Measurements from ENCODE around the gene NAV2. TPM values are rescaled to one million over a fixed set of nuclear protein-coding genes. Genes with fewer than 3 reads are reported as not detected.

The NAV2 gene
- polyA plus RNA-seq, 3 donors = not detected

DNA sequence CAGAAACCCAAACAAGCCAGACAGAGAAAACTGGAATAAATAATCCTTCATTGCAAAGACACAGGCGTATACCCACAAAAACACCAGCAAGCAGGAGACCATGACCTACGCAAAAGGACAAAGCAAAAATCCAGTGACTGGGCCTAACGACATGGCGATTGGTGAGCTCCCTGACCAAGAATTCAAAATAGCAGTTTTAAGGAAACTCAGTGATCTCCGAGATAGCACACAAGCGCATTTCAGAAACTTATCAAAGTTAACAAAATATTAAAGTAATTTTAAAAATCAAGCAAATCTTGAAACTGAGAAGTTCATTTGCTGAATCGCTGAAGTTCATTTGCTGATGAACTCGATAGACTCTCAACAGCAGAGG is 420.0 kb downstream of the NAV2 start:
- Histone ChIP-seq H2AFZ (ENCODE audit: insufficient read depth, low read depth, low read length, poor library complexity, severe bottlenecking) (peak overlapping the region; percentile 58), H3K27me3 (ENCODE audit: control insufficient read depth in 2 of 2, insufficient read depth in 2 of 2, low read length in 2 of 2) (peaks cover 0 to 24% of the 10 kb centered on the region in 2 donors), H3K4me2 (replicated peaks; ENCODE audit: extremely low read depth, low read length, poor library complexity, severe bottlenecking) (no peak overlapping the region), H3K9ac (ENCODE audit: insufficient read depth, low read length, poor library complexity, severe bottlenecking) (no peak overlapping the region), H3K9me3 (replicated peaks in 1 of 2; ENCODE audit: control insufficient read depth in 1 of 2, insufficient read depth in 1 of 2, low read length in 2 of 2) (no peaks in the 10 kb centered on the region), H4K20me1 (ENCODE audit: insufficient read depth, low read length) (no peaks in the 10 kb centered on the region), H3K27ac (ENCODE audit: low read depth in 1 of 2, low read length in 2 of 2) (no peak overlapping the region), H3K4me3 (replicated peaks in 1 of 3; ENCODE audit: low read depth in 2 of 3, low read length in 3 of 3) (peak overlapping the region in 1 of 3 experiments; percentile 52), H3K79me2 (ENCODE audit: insufficient read depth, low read length) (no peaks in the 10 kb centered on the region), H3K4me1 (ENCODE audit: control insufficient read depth in 1 of 2, insufficient read depth in 2 of 2, low read length in 2 of 2) (peaks cover 8 to 9% of the 10 kb centered on the region in 2 donors), H3K36me3 (replicated peaks in 1 of 2; ENCODE audit: control insufficient read depth in 1 of 2, insufficient read depth in 2 of 2, low read length in 2 of 2) (no peaks in the 10 kb centered on the region)
- peaks cover 0 to 8% (median 0%) of the 10 kb centered on the region in 7 donors for H3K9me3 Mint-ChIP-seq
- no peaks in the 10 kb centered on the region for H3K36me3 Mint-ChIP-seq
- WGBS (ENCODE audit: insufficient coverage) = 30% methylated on average over 5 of the region's 8 CpGs
- H3K4me3 Mint-ChIP-seq = peak overlapping the region in 1 of 2 donors; percentile 78
- H3K27me3 Mint-ChIP-seq (ENCODE audit: low read depth in 3 of 3) = peaks cover 23 to 31% (median 28%) of the 10 kb centered on the region in 3 donors
- peaks cover 12% of the 10 kb centered on the region for H3K4me1 Mint-ChIP-seq
- TF ChIP-seq, protein P1, sequence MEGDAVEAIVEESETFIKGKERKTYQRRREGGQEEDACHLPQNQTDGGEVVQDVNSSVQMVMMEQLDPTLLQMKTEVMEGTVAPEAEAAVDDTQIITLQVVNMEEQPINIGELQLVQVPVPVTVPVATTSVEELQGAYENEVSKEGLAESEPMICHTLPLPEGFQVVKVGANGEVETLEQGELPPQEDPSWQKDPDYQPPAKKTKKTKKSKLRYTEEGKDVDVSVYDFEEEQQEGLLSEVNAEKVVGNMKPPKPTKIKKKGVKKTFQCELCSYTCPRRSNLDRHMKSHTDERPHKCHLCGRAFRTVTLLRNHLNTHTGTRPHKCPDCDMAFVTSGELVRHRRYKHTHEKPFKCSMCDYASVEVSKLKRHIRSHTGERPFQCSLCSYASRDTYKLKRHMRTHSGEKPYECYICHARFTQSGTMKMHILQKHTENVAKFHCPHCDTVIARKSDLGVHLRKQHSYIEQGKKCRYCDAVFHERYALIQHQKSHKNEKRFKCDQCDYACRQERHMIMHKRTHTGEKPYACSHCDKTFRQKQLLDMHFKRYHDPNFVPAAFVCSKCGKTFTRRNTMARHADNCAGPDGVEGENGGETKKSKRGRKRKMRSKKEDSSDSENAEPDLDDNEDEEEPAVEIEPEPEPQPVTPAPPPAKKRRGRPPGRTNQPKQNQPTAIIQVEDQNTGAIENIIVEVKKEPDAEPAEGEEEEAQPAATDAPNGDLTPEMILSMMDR (IDR thresholded peaks at IDR 0.05) = peak; percentile 67
- DNase-seq = no peak
- peak overlapping the region in 1 of 7 donors; percentile 26 for H3K27ac Mint-ChIP-seq
- intact Hi-C loops (cut with micrococcal nuclease) = loop anchor here (5.0 to 10.0 kb wide), 2 partner anchors 178 to 180 kb away; no protein-coding TSS in a partner anchor

DNA sequence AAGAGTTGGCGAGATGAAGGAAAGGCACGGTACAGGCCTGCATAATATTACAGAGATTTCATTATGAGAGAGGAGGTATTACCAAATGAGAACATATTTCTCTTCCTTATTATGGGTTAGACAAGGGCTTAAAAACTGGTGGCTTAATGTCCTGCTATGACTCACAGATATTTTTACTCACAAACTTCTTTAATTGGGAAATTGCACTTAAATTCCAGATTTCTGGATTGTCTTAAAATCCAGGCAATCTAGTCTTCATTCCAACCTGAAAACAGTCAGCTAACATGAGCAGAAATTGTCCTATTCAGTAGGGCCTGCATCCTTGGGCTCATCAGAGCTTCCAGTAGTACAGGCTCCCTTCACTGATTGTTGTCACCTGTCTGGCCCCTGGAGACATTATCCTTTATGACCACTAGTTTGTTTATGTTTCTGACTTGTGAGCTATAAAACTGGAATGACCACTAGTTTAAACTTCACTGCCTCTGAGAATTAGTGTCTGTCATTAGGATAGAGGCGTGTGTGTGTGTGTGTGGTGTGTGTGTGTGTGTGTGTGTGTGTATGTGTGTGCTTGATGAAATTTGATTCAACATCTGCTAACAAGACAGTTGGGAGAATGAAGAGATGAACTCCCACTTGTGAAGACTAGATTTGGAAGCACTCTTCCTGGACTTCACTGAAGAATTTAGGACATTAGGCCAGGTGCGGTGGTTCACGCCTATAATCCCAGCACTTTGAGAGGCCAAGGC is 422.5 kb downstream of the NAV2 start:
- H3K27me3 ChIP-seq (ENCODE audit: control insufficient read depth in 2 of 2, insufficient read depth in 2 of 2, low read length in 2 of 2) = peaks cover 1 to 28% of the 10 kb centered on the region in 2 donors
- 87% methylated on average over 3 of the region's 5 CpGs for WGBS (ENCODE audit: insufficient coverage)
- H3K4me2 ChIP-seq (replicated peaks; ENCODE audit: extremely low read depth, low read length, poor library complexity, severe bottlenecking) = no peak overlapping the region
- H3K9me3 Mint-ChIP-seq = peaks cover 0 to 8% (median 0%) of the 10 kb centered on the region in 7 donors
- H4K20me1 ChIP-seq (ENCODE audit: insufficient read depth, low read length) = no peaks in the 10 kb centered on the region
- H3K4me1 ChIP-seq (ENCODE audit: control insufficient read depth in 1 of 2, insufficient read depth in 2 of 2, low read length in 2 of 2) = peaks cover 8 to 9% of the 10 kb centered on the region in 2 donors
- intact Hi-C loops (cut with micrococcal nuclease) = loop anchor here (5.0 to 10.0 kb wide), 2 partner anchors 180 to 183 kb away; no protein-coding TSS in a partner anchor
- H3K79me2 ChIP-seq (ENCODE audit: insufficient read depth, low read length) = no peaks in the 10 kb centered on the region
- DNase-seq = no peak
- no peak overlapping the region for H3K4me3 ChIP-seq (replicated peaks in 1 of 3; ENCODE audit: low read depth in 2 of 3, low read length in 3 of 3)
- no peaks in the 10 kb centered on the region for H3K9me3 ChIP-seq (replicated peaks in 1 of 2; ENCODE audit: control insufficient read depth in 1 of 2, insufficient read depth in 1 of 2, low read length in 2 of 2)
- H3K36me3 Mint-ChIP-seq = no peaks in the 10 kb centered on the region
- no peak overlapping the region for H3K9ac ChIP-seq (ENCODE audit: insufficient read depth, low read length, poor library complexity, severe bottlenecking)
- no peak overlapping the region for H3K4me3 Mint-ChIP-seq
- H3K36me3 ChIP-seq (replicated peaks in 1 of 2; ENCODE audit: control insufficient read depth in 1 of 2, insufficient read depth in 2 of 2, low read length in 2 of 2) = no peaks in the 10 kb centered on the region
- H3K27ac Mint-ChIP-seq = no peak overlapping the region
- H2AFZ ChIP-seq (ENCODE audit: insufficient read depth, low read depth, low read length, poor library complexity, severe bottlenecking) = no peak overlapping the region
- TF ChIP-seq, protein P1 (IDR thresholded peaks at IDR 0.05) = no peak
- H3K27me3 Mint-ChIP-seq (ENCODE audit: low read depth in 3 of 3) = peaks cover 27 to 33% (median 29%) of the 10 kb centered on the region in 3 donors
- H3K27ac ChIP-seq (ENCODE audit: low read depth in 1 of 2, low read length in 2 of 2) = no peak overlapping the region
- H3K4me1 Mint-ChIP-seq = peaks cover 12% of the 10 kb centered on the region

All from CD14-positive monocyte (primary cell).